NCI-H2196 treated with DMSO at 0.1 percent for 48 hours (cell line): Measurements from ENCODE around the gene NGEF.
"Not testable (repeated sequence)": the region's sequence is repeated elsewhere in the genome, so short reads cannot be mapped to it uniquely, and the experiment has no call there.

Experiments used
- DNase-seq: peaks from one replicate; lab custom pipeline; 2025; ENCODE audit not compliant: unreplicated experiment; lab: John Stamatoyannopoulos, UW

The NGEF gene

DNA sequence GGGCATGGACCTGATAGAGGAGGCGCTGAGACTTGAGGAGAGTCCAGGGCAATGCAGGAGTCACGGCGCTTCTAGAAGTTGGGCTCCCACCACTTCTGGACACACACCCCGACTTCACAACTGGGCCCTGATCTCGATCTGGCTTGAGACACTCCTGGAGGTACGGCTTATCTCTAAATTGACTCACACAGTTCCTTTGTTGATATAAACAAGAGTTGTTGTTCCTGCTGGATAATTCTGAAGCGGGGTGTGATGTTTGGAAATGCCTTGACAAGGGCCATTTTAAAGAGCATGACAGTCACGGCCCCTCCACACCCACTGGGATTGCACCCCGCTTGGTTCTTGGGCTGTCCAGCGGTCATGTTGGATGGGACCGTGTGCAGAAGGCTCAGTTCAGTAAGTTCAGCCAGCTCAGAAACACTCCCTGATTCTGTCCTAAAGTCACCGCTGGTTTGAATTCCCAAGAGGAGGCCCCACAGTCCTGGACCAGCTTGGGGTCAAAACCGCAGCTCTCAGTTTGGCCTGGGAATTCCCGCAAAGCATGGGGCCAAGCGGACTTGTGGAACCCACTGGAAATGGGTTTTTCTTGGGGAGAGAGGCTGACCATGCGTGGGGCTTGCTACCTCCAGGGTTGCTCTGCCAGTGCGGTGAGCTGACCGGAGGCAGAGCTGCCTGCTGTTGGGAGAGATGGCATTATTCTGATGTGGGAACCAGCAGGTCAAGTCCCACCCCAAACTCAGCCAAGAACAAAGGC, 10.1 kb upstream of the NGEF start:
- DNase-seq: no peak

- DNase-seq: no peak
Observed at GRCh38 chr2:233022561-233022960, 9.5 kb upstream of the NGEF start.

GRCh38 chr2:233021771-233022170, 8.7 kb upstream of the NGEF start:
- DNase-seq: no peak

DNA sequence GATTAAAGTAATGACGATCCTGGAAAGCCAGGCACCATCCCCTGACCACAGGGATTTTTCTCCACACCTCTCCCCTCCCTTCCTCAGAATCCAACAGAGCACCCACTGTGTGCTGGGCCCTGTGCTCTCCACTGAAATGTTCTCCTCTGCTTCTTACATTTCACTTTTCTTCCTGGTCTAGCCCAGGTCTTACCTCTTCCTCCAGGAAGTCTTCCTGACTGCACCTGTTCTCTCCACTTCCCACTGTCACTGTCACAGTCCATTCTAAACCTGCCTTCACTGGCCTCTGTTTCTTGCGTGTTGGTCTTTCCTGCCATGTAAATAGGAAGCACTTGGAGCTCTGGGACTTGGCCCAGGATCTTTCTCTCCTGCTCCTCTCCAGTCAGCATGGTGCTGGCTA, 7.4 kb upstream of the NGEF start:
- no peak for DNase-seq

- not testable (repeated sequence) for DNase-seq
Observed at GRCh38 chr2:233019610-233020009, 6.6 kb upstream of the NGEF start.

DNA sequence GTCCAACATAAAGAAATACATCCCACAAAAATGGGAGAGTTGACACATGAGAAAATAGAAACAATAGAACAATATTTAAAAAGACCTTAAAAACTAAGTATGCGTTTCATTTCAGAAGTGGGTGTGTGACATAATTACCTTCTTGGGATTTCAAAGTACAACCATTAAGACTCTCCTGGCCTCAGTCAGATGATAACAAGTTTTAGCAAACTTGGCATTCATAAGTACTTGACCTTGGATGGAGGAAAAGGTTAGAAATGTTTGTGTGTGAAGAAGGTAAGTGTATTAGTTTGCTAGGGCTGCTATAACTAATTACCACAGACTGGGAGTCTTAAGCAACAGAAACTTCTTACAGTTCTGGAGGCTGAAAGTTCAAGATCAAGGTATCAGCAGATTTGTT, 4.9 kb upstream of the NGEF start:
- no peak for DNase-seq

DNA sequence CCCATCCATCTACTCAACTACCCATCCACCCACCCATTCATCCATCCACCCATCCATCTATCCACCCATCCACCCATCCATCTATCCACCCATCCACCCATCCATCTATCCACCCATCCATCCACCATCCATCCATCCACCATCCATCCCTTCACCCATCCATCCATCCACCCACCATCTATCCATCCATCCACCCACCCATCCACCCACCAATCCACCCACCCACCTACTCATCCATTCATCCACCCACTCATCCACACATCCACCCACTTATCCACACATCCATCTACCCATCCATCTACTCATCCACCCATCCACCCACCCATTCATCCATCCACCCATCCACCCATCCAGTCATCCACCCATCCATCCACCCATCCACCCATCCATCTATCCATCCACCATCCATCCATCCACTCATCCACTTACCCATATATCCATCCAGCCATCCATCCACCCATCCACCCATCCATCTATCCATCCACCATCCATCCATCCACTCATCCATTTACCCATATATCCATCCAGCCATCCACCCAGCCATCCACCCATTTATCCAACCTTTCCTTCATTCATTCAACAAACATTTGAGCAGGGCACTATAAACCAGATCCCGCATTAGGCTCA, 2.1 kb upstream of the NGEF start:
- no peak for DNase-seq

GRCh38 chr2:233013650-233014049, 594 bp upstream of the NGEF start:
- no peak for DNase-seq

DNA sequence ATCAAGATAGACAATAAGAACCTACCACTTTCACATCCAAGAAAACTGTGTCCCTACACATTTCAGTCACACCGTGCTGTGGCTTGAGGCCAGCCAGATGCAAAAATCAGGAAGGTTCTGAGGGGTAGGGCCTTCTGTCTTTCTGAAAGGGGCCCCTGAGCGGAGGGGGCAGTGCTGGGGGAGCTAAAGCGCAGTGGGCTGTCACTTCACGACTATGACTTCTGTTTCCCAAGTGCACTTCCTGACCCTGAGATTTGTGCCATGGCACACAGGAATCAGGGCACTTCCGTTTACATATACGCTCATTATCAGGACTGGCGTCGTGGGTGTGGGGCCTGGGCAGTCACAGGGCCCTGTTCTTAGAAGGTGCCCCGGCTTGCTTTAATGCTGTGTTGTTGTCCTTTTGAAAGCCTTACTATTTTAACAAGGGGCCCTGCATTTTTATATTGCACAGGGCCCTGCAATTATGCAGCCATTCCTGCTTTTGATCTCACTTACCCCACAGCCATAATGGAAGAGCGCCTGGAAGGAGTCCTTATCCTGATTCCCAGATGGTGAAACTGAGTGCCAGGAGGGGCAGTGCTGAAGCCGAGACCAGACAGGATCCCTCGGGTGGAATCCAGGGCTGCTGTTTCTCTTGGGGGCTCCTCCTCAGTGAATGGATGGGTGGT, 620 bp downstream of the NGEF start:
- DNase-seq: no peak

DNA sequence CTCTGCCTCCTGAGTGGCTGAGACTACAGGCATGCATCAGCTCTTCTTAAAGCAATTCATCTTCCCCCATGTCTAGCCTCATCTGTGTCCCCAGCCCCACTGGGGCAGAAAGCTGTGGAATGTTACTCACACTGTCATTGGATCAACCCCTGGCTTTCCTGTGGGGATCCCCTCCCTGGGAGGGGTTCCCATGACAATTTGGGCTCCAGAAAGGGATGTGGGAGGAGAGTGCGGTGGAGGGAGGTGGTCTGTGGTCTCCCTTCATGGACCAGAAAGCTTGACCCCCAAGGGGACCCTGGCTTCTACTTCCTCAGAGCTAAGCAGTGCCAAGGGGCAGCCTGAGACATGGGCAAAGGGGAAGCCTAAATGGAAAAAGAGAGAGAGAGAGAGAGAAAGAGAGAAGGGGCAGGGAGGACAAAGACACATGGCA, 1.3 kb downstream of the NGEF start:
- DNase-seq: no peak

GRCh38 chr2:233011268-233011650, 1.8 kb downstream of the NGEF start:
- no peak for DNase-seq

- no peak for DNase-seq
Observed at GRCh38 chr2:233010569-233011267, 2.3 kb downstream of the NGEF start.

DNA sequence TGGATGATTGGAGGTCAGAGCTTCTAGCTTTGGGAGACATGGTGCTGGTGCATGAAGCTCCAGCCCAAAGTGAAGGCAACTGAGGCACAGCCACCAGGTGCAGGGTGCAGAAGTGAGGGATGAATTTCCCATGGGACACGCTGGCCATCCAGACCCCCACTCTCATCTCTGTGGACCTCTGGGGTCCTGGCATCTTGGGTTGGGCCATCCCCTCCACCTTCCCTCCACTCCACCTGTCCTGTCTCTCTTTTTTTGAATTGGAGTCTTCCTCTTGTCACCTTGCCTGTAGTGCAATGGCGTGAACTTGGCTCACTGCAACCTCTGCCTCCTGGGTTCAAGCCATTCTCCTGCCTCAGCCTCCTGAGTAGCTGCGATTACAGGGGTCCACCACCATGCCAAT, 3.4 kb downstream of the NGEF start:
- no peak for DNase-seq

GRCh38 chr2:233007739-233008138, 5.3 kb downstream of the NGEF start:
- no peak for DNase-seq

- DNase-seq: no peak
Observed at GRCh38 chr2:233007270-233007669, 5.8 kb downstream of the NGEF start.

DNA sequence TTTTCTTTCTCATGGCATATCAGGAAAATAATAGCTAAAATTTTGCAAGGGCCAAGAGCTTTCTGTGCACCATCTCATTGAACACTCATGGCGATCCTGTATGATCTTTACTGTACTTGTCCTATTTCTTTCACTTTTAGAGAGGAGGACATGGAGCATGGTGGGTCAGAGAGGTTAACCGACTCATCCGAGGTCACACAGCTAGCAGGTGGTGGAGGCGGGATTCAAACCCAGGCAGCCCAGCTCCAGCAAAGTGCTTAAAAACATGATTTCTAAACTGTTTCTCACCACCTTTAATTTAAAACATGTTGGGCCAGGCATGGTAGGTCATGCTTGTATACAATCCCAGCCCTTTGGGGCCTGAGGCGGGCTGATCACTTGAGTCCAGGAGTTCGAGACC, 6.4 kb downstream of the NGEF start:
- DNase-seq: no peak

GRCh38 chr2:233005096-233005495, 8.0 kb downstream of the NGEF start:
- DNase-seq: no peak

GRCh38 chr2:233003658-233004555, 9.1 kb downstream of the NGEF start:
- no peak for DNase-seq

- DNase-seq: no peak
Observed at GRCh38 chr2:233002829-233003657, 10.0 kb downstream of the NGEF start.
